Heart left ventricle (tissue), 13 donors: Measurements from ENCODE around the gene QRSL1.

Source experiments
- POLR2A ChIP-seq, 2 donors: fragments of 450-650 bp; IDR thresholded peaks; one replicate each; pipeline ENCODE4 v1.6.1; 2017; ENCODE audit warnings: antibody characterized with exemption in 2 of 2, mild to moderate bottlenecking in 2 of 2, moderate library complexity in 2 of 2
- TF ChIP-seq, protein P1 (sequence below), 12 donors: fragments of 200-600 bp; sonication (generic) in 4 of 12; IDR thresholded peaks; one replicate each; pipeline versions ENCODE4 v1.5.0 to v1.8.0; 2018 to 2022; ENCODE audit warnings: antibody characterized with exemption in 12 of 12, mild to moderate bottlenecking in 5 of 12
- donor health status: ischemic (EF 13 %, LVEDD 7.1; RV severe dilation, severe dysfunction).
- donor health status: DM: no; HTN: yes; CAD: no.
- donor health status: DM: no; HTN: no; CAD: no.
- donor health status: ischemic (EF 25% LVEDD 6.9; RV normal size, moderate dysfunction).
- donor health status: ischemic (EF 25% LVEDD 5.7; RV mildly dilated, moderate dysfunction).
- donor health status: ischemic (EF 35%, LVEDD 5.7; RV mildly dilated, moderate dysfunction).
- donor health status: nonischemic (EF 11% LVEDD 7.7; RV severe dilation, severe dysfunction).
- donor health status: DM: yes; HTN: yes; CAD: no.
- donor health status: PGD.
- donor health status: ischemic (EF 29% LVEDD 5.4; RV normal size, mild dysfunction).
- donor health status: nonischemic (EF 23%, LVEDD 6.1; RV moderate dilation, normal function).

- TF ChIP-seq, protein P1, sequence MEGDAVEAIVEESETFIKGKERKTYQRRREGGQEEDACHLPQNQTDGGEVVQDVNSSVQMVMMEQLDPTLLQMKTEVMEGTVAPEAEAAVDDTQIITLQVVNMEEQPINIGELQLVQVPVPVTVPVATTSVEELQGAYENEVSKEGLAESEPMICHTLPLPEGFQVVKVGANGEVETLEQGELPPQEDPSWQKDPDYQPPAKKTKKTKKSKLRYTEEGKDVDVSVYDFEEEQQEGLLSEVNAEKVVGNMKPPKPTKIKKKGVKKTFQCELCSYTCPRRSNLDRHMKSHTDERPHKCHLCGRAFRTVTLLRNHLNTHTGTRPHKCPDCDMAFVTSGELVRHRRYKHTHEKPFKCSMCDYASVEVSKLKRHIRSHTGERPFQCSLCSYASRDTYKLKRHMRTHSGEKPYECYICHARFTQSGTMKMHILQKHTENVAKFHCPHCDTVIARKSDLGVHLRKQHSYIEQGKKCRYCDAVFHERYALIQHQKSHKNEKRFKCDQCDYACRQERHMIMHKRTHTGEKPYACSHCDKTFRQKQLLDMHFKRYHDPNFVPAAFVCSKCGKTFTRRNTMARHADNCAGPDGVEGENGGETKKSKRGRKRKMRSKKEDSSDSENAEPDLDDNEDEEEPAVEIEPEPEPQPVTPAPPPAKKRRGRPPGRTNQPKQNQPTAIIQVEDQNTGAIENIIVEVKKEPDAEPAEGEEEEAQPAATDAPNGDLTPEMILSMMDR (IDR thresholded peaks at IDR 0.05): no peak
- TF ChIP-seq POLR2A (IDR thresholded peaks at IDR 0.05): no peak
Observed at GRCh38 chr6:106634565-106634964, 5.2 kb downstream of the QRSL1 start.
